ENCODE results near the gene NXN.

NXN gene

GRCh38 chr17:897970-898619 is 81.5 kb downstream of the NXN start:
- Histone ChIP-seq H3K9me3 (ENCODE audit: control insufficient read depth, insufficient read depth, low read length) (no peaks in the 10 kb centered on the region), H3K4me1 (ENCODE audit: insufficient read depth, low read length) (peaks cover 21% of the 10 kb centered on the region), H3K9ac (ENCODE audit: low read depth, low read length) (no peak overlapping the region), H3K36me3 (ENCODE audit: insufficient read depth, low read length) (no peaks in the 10 kb centered on the region)

DNA sequence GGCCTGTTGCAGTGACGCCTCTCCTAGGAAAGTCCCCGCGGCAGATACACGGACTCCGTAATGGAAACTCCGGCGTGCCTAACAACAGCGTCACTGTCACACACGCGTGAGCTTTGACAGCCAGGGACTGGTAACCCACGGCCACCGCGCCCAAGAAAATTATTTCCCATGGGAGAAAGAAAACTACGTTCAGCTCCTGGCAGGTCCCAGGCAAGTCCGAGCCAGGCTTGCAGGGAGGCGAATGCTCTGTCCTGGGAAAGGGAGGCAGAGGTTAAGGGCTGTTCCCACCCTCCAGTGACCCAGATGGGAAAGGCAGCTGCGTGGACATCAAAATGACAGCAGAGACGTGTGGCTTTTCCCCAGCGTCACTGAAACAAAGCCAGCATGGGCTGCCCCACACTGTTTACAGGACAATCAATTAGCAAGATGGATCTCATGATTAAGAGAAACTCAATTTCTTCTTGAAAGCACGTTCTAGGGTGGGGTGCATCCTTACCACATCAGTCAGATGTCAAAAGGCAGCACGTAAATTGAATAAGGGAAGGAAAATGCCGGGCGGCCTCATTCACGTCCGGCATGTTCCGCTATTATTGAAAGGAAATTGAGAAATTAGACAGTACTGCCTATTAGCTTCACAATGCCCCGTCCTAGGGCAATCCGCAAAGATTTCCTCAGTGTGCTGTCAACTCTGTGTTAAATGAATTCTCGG is 82.5 kb downstream of the NXN start:
- H3K9me3 ChIP-seq (ENCODE audit: control insufficient read depth, insufficient read depth, low read length): no peaks in the 10 kb centered on the region
- H3K4me1 ChIP-seq (ENCODE audit: insufficient read depth, low read length): peaks cover 20% of the 10 kb centered on the region
- no peak overlapping the region for H3K9ac ChIP-seq (ENCODE audit: low read depth, low read length)
- no peaks in the 10 kb centered on the region for H3K36me3 ChIP-seq (ENCODE audit: insufficient read depth, low read length)

DNA sequence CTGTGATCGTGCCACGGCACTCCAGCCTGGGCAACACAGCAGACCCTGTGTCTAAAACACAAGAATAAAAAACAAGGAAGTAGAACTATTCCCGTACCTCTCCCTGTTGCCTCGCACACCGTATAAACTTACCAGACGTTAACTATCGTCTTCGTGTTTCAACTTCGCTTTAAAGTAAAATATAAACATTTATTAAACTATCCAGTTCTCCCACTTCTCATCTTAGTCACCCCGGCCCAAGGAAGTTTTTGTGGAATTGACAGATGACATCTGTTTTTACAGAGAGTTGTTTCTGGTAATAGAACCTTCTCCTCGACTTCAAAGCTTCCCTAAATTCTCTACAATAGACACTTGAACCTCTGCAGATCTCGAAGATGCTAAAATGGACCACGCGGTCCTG is 83.1 kb downstream of the NXN start:
- H3K9me3 ChIP-seq (ENCODE audit: control insufficient read depth, insufficient read depth, low read length): no peaks in the 10 kb centered on the region
- H3K36me3 ChIP-seq (ENCODE audit: insufficient read depth, low read length): no peaks in the 10 kb centered on the region
- H3K4me1 ChIP-seq (ENCODE audit: insufficient read depth, low read length): peaks cover 13% of the 10 kb centered on the region

GRCh38 chr17:892958-893357 is 86.6 kb downstream of the NXN start:
- no peaks in the 10 kb centered on the region for H3K36me3 ChIP-seq (ENCODE audit: insufficient read depth, low read length)
- peaks cover 12% of the 10 kb centered on the region for H3K4me1 ChIP-seq (ENCODE audit: insufficient read depth, low read length)
- no peaks in the 10 kb centered on the region for H3K9me3 ChIP-seq (ENCODE audit: control insufficient read depth, insufficient read depth, low read length)
- no peak overlapping the region for H3K9ac ChIP-seq (ENCODE audit: low read depth, low read length)

More for the DNA sequence above, 83.1 kb downstream of the NXN start:
- H3K9ac ChIP-seq (ENCODE audit: low read depth, low read length): no peak overlapping the region

GRCh38 chr17:888998-889441 is 90.6 kb downstream of the NXN start:
- Histone ChIP-seq H3K9ac (ENCODE audit: low read depth, low read length) (no peak overlapping the region), H3K9me3 (ENCODE audit: control insufficient read depth, insufficient read depth, low read length) (no peaks in the 10 kb centered on the region), H3K4me1 (ENCODE audit: insufficient read depth, low read length) (peaks cover 7% of the 10 kb centered on the region), H3K36me3 (ENCODE audit: insufficient read depth, low read length) (no peaks in the 10 kb centered on the region)

GRCh38 chr17:887551-888209 is 91.9 kb downstream of the NXN start:
- Histone ChIP-seq H3K9me3 (ENCODE audit: control insufficient read depth, insufficient read depth, low read length) (no peaks in the 10 kb centered on the region), H3K36me3 (ENCODE audit: insufficient read depth, low read length) (no peaks in the 10 kb centered on the region), H3K9ac (ENCODE audit: low read depth, low read length) (no peak overlapping the region), H3K4me1 (ENCODE audit: insufficient read depth, low read length) (peaks cover 11% of the 10 kb centered on the region)

GRCh38 chr17:885971-886571 is 93.5 kb downstream of the NXN start:
- H3K4me1 ChIP-seq (ENCODE audit: insufficient read depth, low read length): peaks cover 11% of the 10 kb centered on the region
- no peaks in the 10 kb centered on the region for H3K9me3 ChIP-seq (ENCODE audit: control insufficient read depth, insufficient read depth, low read length)
- no peaks in the 10 kb centered on the region for H3K36me3 ChIP-seq (ENCODE audit: insufficient read depth, low read length)
- no peak overlapping the region for H3K9ac ChIP-seq (ENCODE audit: low read depth, low read length)

DNA sequence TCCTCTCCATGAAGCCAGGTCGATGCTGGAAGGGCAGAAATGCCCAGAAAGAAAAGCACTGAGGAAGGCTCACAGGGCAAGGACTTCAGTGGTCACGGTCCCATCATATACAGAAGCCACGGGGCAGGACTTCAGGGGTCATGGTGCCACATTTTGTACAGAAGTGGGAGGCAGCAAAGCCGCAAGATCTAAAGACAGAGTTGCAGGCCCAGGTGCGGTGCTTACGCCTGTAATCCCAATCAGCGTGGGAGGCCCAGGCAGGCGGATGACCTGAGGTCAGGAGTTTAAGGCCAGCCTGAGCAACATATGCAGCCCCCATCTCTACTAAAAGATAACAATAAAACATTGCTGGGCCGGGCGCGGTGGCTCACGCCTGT is 96.0 kb downstream of the NXN start:
- no peaks in the 10 kb centered on the region for H3K36me3 ChIP-seq (ENCODE audit: insufficient read depth, low read length)
- H3K9ac ChIP-seq (ENCODE audit: low read depth, low read length): no peak overlapping the region
- H3K4me1 ChIP-seq (ENCODE audit: insufficient read depth, low read length): peaks cover 8% of the 10 kb centered on the region
- no peaks in the 10 kb centered on the region for H3K9me3 ChIP-seq (ENCODE audit: control insufficient read depth, insufficient read depth, low read length)

- H3K9ac ChIP-seq (ENCODE audit: low read depth, low read length): no peak overlapping the region
- no peaks in the 10 kb centered on the region for H3K36me3 ChIP-seq (ENCODE audit: insufficient read depth, low read length)
- no peaks in the 10 kb centered on the region for H3K9me3 ChIP-seq (ENCODE audit: control insufficient read depth, insufficient read depth, low read length)
- H3K4me1 ChIP-seq (ENCODE audit: insufficient read depth, low read length): peaks cover 8% of the 10 kb centered on the region
These were observed 96.6 kb downstream of the NXN start for GRCh38 chr17:882827-883585.

DNA sequence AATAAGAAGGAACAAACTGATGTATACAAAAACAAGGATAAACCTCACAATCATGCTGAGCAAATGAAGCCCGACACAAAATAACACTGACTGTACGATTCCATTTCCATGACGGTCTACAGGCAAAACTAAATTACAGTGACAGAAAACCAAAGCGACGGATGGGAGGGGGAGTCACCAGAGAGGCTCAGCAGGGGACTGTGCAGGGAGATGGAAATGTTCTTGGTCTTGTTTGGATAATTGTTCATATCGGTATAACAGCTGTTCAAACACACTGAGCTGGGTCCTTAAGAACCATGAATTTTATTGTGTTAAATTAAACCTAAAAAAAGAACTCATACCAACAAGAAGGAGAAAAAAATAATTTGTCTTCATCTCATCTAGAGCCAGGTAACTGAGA is 97.8 kb downstream of the NXN start:
- H3K9me3 ChIP-seq (ENCODE audit: control insufficient read depth, insufficient read depth, low read length): no peaks in the 10 kb centered on the region
- peaks cover 8% of the 10 kb centered on the region for H3K4me1 ChIP-seq (ENCODE audit: insufficient read depth, low read length)
- H3K9ac ChIP-seq (ENCODE audit: low read depth, low read length): no peak overlapping the region
- H3K36me3 ChIP-seq (ENCODE audit: insufficient read depth, low read length): no peaks in the 10 kb centered on the region

- H3K4me1 ChIP-seq (ENCODE audit: insufficient read depth, low read length): peaks cover 8% of the 10 kb centered on the region
- no peaks in the 10 kb centered on the region for H3K36me3 ChIP-seq (ENCODE audit: insufficient read depth, low read length)
- H3K9me3 ChIP-seq (ENCODE audit: control insufficient read depth, insufficient read depth, low read length): no peaks in the 10 kb centered on the region
- no peak overlapping the region for H3K9ac ChIP-seq (ENCODE audit: low read depth, low read length)
These were observed 98.9 kb downstream of the NXN start for GRCh38 chr17:880443-881269.

DNA sequence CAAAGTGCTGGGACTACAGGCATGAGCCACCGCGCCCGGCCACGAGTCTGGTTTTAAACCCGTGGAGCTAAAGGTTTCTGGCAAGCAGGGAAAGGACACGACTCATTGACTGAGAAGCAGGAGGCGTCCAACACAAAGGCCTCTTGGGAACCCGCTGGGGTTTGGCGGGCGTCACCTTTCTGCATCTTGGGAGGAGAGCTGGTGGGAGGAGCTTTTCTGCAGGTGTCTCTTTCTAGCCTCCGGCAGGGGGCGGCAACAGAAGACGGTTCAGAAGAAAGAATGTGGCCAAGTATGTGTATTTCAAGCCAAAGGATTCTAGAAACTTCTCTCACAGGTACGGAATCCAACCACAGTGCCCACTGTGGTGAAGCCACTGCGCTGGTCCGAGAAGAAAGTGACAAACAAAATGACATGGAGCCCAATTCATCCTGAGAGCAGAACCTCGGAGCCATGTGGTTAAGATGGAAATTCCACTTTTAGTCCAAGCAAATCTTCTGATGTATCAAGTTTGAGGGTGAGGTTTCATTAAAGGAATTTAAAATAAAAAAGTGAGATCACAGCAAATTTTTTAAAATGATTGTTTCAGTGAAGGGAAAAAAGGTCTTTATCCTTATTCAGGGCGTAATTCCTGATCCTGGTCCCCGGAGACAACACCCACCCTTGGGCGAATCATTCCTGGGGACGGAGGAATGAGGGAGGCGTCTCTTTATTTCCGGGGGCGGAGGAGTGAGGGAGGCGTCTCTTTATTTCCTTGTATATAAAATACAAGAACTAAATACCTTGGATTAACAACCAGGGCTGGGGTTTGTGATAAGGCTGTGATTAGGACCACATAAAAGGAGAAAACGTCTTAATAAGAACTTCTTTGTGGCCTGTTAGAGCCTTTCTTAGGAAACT is 99.8 kb downstream of the NXN start:
- H3K4me1 ChIP-seq (ENCODE audit: insufficient read depth, low read length): peaks cover 8% of the 10 kb centered on the region
- H3K9me3 ChIP-seq (ENCODE audit: control insufficient read depth, insufficient read depth, low read length): no peaks in the 10 kb centered on the region
- no peak overlapping the region for H3K9ac ChIP-seq (ENCODE audit: low read depth, low read length)
- H3K36me3 ChIP-seq (ENCODE audit: insufficient read depth, low read length): no peaks in the 10 kb centered on the region

GRCh38 chr17:877630-878029 is 101.9 kb downstream of the NXN start:
- Histone ChIP-seq H3K4me1 (ENCODE audit: insufficient read depth, low read length) (peaks cover 4% of the 10 kb centered on the region), H3K9me3 (ENCODE audit: control insufficient read depth, insufficient read depth, low read length) (no peaks in the 10 kb centered on the region), H3K36me3 (ENCODE audit: insufficient read depth, low read length) (no peaks in the 10 kb centered on the region), H3K9ac (ENCODE audit: low read depth, low read length) (no peak overlapping the region)

Data from ES-I3 (cell line).